Lower leg skin (tissue), 4 donors: Measurements from ENCODE around the gene ZNF883. TPM values are rescaled to one million over a fixed set of nuclear protein-coding genes. Genes with fewer than 3 reads are reported as not detected.

ENCODE experiments used
- DNase-seq, 2 donors: peaks; one replicate each; pipeline ENCODE4 v3.0.0-alpha.2; 2019; ENCODE audit warnings: low spot score in 2 of 2
- H3K4me3 ChIP-seq: fragments of 200-600 bp; sonication (generic); 2 replicates; pipeline ENCODE4 v1.5.1; 2017; ENCODE audit warnings: mild to moderate bottlenecking, low read depth; ENCODE audit not compliant: poor library complexity, severe bottlenecking
- POLR2A ChIP-seq, 2 donors: fragments of 450-650 bp; IDR thresholded peaks; one replicate each; pipeline ENCODE4 v1.6.1; 2016 to 2017; ENCODE audit warnings: antibody characterized with exemption in 2 of 2, mild to moderate bottlenecking in 1 of 2, moderate library complexity in 1 of 2
- WGBS, 2 donors: methylation state at CpG; one replicate each; pipeline ENCODE4 v1.1.5; 2018; 5-methylcytosine and 5-hydroxymethylcytosine counted together
- intact Hi-C: fragments of 100-400 bp; cut with DNase I; formaldehyde crosslinking; loops from one replicate; pipeline ENCODE4 v1.15.0; 2023; ENCODE audit warnings: low total_unique reads
- total RNA-seq, 4 donors: library from RNA; depleted of rRNA; stranded (reverse); fragments of >200 nt; gene quantifications; one replicate each; pipeline ENCODE4 v1.1.0, GENCODE V29; 2016
- TF ChIP-seq, protein P1 (sequence below), 3 donors: fragments of 450-650 bp; IDR thresholded peaks; one replicate each; pipeline ENCODE4 v1.5.1; 2016; ENCODE audit warnings: antibody characterized with exemption in 3 of 3, mild to moderate bottlenecking in 3 of 3, moderate library complexity in 2 of 3

Gene ZNF883
- total RNA-seq, 4 donors from 2014 or later, result 0.27 to 1.4 (median 1.0) TPM; not detected in 1

DNA sequence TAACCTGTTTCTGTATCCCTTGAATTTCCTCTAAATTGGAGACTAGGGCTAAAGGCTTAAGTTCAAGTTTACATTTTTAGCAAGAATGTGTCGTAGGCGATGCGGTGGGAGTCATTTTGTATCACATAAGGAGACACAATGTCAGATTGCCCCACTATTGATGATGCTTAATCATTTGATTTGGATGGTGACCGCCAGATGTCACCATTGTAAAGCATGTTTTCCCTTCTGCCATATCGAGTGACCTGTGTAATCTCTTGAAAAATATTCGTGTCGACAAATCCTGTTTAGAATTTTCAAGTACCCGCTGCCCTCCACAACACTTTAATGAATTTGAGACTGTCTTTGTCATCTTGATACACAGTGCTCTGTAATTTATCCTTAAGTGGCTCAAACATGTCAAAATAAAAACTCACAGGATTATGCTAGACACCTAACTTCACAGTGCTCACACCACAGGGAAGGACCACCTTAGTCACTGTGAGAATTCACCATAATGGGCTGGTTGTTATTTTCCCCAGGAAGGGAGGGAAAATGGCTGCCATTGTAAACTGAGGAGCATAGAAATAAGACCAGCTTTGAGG is 86.8 kb downstream of the ZNF883 start:
- TF ChIP-seq, protein P1, sequence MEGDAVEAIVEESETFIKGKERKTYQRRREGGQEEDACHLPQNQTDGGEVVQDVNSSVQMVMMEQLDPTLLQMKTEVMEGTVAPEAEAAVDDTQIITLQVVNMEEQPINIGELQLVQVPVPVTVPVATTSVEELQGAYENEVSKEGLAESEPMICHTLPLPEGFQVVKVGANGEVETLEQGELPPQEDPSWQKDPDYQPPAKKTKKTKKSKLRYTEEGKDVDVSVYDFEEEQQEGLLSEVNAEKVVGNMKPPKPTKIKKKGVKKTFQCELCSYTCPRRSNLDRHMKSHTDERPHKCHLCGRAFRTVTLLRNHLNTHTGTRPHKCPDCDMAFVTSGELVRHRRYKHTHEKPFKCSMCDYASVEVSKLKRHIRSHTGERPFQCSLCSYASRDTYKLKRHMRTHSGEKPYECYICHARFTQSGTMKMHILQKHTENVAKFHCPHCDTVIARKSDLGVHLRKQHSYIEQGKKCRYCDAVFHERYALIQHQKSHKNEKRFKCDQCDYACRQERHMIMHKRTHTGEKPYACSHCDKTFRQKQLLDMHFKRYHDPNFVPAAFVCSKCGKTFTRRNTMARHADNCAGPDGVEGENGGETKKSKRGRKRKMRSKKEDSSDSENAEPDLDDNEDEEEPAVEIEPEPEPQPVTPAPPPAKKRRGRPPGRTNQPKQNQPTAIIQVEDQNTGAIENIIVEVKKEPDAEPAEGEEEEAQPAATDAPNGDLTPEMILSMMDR (IDR thresholded peaks at IDR 0.05), result no peak
- no peak for TF ChIP-seq POLR2A (IDR thresholded peaks at IDR 0.05)
- no peak overlapping the region for H3K4me3 ChIP-seq
- WGBS, 2 donors, result 25 to 38% methylated on average over 8 of the region's 8 CpGs
- DNase-seq, result no peak
- intact Hi-C loops, result no loop called here

GRCh38 chr9:112921549-112921948 is 90.4 kb downstream of the ZNF883 start:
- TF ChIP-seq POLR2A (IDR thresholded peaks at IDR 0.05), result no peak
- TF ChIP-seq, protein P1 (IDR thresholded peaks at IDR 0.05), result no peak
- DNase-seq, result no peak
- WGBS, 2 donors, result 25 to 26% methylated on average over 3 of the region's 3 CpGs
- no peak overlapping the region for H3K4me3 ChIP-seq
- intact Hi-C loops, result no loop called here

- intact Hi-C loops, result no loop called here
These were observed 94.0 kb downstream of the ZNF883 start for GRCh38 chr9:112917987-112918362.

GRCh38 chr9:112917047-112917986 is 94.7 kb downstream of the ZNF883 start:
- 48 to 59% methylated on average over 1 of the region's 1 CpG for WGBS, 2 donors
- no peak for DNase-seq
- TF ChIP-seq POLR2A (IDR thresholded peaks at IDR 0.05), result no peak
- TF ChIP-seq, protein P1 (IDR thresholded peaks at IDR 0.05), result no peak
- H3K4me3 ChIP-seq, result no peak overlapping the region
- intact Hi-C loops, result no loop called here

More at GRCh38 chr9:112917987-112918362, 94.0 kb downstream of the ZNF883 start:
- no peak overlapping the region for H3K4me3 ChIP-seq
- DNase-seq, result no peak
- no peak for TF ChIP-seq POLR2A (IDR thresholded peaks at IDR 0.05)
- 37 to 42% methylated on average over 1 of the region's 1 CpG for WGBS, 2 donors

DNA sequence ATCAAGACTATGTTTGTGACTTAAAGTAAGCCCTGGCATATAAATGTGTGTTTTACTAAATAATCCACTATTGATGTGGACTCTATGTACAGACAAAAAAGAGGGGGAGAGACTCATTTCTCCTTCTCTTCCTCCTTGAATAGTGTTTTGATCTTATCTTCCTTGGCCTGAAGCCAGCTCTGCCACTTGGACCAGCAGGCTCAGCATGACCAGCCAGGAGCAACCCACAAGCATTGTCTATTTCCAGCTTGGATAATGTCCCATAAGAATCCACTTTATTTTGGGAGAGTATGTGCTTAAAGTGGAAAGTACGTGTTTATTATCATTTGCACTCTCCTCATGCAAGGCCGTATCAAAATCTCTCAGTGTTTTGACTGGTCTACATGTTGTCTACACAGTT is 97.5 kb downstream of the ZNF883 start:
- 78 to 88% methylated on average over 2 of the region's 2 CpGs for WGBS, 2 donors
- H3K4me3 ChIP-seq, result no peak overlapping the region
- TF ChIP-seq, protein P1 (IDR thresholded peaks at IDR 0.05), result no peak
- no peak for TF ChIP-seq POLR2A (IDR thresholded peaks at IDR 0.05)
- intact Hi-C loops, result no loop called here
- DNase-seq, result no peak

DNA sequence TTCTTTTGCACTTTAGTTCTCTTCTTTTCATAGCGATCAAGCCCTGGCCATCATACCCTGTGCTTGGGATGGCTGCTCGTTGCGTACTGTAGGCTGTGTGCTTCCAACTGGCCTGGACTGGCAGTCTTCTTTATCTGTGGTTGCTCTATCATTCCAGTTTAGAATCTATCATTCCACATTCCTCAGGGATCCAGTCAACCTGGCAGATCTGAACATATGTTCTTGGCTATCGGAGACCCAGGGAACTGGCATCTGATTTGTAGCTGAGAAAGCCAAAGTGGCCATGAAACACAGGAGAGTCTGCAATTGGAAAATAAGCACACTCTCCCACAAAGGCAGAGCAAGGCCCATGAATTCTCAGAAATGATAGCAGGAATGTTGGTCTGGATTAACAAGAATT is 98.7 kb downstream of the ZNF883 start:
- no peak for DNase-seq
- TF ChIP-seq POLR2A (IDR thresholded peaks at IDR 0.05), result no peak
- TF ChIP-seq, protein P1 (IDR thresholded peaks at IDR 0.05), result no peak
- H3K4me3 ChIP-seq, result no peak overlapping the region
- WGBS, 2 donors, result 92 to 95% methylated on average over 4 of the region's 4 CpGs
- intact Hi-C loops, result no loop called here
